HG03457 (cell line): ENCODE results near the gene ACTL9.
"Not testable (repeated sequence)": the region's sequence is repeated elsewhere in the genome, so short reads cannot be mapped to it uniquely, and the experiment has no call there.

ENCODE experiments used
- ATAC-seq: cut with Tn5 transposase; IDR thresholded peaks from one replicate; pipeline ENCODE4 v1.9.1; 2021; ENCODE audit warnings: moderate number of reproducible peaks; ENCODE audit not compliant: unreplicated experiment

ACTL9 gene, protein sequence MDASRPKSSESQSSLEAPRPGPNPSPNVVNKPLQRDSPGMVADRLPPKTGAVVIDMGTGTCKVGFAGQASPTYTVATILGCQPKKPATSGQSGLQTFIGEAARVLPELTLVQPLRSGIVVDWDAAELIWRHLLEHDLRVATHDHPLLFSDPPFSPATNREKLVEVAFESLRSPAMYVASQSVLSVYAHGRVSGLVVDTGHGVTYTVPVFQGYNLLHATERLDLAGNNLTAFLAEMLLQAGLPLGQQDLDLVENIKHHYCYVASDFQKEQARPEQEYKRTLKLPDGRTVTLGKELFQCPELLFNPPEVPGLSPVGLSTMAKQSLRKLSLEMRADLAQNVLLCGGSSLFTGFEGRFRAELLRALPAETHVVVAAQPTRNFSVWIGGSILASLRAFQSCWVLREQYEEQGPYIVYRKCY

DNA sequence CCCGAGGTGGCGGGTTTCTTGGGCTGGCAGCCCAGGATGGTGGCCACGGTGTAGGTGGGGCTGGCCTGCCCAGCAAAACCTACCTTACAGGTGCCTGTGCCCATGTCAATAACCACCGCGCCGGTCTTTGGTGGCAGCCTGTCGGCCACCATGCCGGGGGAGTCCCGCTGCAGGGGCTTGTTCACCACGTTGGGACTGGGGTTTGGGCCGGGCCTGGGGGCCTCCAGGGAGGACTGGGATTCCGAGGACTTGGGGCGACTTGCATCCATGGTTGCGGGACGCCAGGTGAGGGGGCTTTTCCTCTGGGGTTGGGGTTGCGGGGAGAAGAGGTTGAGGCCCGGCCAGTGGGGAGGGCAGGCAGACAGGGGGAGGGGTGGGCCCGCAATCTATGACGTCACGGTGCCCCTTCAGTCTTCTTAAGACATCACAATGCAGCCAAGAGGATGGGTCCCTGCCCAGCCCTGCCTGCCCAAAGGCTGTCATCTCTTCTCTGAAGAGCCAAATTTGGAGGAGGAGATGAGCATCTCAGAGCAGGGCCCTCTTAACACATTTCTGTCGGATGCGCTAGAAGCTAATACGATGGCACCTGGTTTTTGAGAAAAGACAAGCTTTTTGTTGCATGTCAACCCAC is at the start of gene ACTL9:
ACTL9 (minus strand) TSS at position 363 of the 631 bp plus-strand sequence; CDS start at position 269, 94 bp downstream.
- ATAC-seq, result no peak

DNA sequence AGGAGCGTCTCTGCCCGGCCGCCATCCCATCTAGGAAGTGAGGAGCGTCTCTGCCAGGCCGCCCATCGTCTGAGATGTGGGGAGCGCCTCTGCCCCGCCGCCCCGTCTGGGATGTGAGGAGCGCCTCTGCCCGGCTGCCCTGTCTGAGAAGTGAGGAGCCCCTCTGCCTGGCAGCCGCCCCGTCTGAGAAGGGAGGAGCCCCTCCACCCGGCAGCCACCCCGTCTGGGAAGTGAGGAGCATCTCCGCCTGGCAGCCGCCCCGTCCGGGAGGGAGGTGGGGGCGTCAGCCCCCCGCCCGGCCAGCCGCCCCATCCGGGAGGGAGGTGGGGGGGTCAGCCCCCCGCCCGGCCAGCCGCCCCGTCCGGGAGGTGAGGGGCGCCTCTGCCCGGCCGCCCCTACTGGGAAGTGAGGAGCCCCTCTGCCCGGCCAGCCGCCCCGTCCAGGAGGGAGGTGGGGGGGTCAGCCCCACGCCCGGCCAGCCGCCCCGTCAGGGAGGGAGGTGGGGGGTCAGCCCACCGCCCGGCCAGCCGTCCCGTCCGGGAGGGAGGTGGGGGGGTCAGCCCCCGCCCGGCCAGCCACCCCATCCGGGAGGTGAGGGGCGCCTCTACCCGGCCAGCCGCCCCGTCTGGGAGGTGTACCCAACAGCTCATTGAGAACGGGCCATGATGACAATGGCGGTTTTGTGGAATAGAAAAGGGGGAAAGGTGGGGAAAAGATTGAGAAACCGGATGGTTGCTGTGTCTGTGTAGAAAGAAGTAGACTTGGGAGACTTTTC is 40.9 kb upstream of the ACTL9 start:
- ATAC-seq, result not testable (repeated sequence)

DNA sequence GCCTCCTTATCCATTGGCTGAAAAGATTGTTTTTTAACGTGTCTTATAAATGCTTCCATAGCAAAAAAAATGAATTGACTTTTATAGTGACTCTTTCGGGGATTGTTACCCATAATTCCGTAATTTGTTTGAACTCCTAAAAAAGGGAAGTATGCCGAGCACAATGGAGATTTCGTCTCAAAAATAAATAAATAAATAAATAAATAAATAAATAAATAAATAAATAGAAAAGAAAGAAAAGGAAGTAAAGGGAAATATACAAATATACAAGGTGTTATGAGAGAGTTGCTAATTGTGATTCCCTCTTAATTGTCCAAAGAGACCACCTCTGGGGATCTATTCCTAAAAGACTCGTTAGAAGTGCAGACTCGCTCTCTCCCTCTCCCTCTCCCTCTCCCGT is 39.8 kb upstream of the ACTL9 start:
- no peak for ATAC-seq

DNA sequence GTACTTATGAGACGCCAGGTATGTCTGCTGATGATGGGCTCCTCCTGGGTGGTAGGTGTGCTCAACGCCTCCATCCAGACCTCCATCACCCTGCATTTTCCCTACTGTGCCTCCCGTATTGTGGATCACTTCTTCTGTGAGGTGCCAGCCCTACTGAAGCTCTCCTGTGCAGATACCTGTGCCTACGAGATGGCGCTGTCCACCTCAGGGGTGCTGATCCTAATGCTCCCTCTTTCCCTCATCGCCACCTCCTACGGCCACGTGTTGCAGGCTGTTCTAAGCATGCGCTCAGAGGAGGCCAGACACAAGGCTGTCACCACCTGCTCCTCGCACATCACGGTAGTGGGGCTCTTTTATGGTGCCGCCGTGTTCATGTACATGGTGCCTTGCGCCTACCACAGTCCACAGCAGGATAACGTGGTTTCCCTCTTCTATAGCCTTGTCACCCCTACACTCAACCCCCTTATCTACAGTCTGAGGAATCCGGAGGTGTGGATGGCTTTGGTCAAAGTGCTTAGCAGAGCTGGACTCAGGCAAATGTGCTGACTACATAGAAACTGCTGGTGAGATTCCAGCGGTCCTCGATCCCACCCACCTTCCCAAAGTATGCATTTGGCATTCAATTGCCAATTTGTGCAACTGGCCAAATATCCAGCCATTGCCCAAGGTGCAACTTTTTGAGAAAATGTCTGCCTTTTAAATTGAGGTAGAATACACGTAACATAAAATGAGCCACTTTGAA is 33.0 kb upstream of the ACTL9 start:
- no peak for ATAC-seq

DNA sequence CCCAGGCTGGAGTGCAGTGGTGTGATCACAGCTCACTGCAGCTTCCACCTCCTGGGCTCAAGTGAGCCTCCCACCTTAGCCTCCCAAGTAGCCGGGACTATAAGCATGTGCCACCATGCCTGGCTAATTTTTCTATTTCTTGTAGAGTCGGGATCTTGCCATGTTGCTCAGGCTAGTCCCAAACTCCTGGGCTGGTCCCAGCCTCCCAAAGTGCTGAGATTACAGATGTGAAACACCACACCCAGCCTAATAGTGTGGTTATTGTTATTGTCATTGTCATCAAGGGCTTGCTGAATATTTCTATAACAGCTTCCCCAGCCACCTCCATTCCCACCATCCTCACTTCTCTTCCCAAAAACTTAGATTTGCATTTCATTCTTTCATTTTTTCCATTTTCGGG is 25.7 kb upstream of the ACTL9 start:
- ATAC-seq, result no peak

DNA sequence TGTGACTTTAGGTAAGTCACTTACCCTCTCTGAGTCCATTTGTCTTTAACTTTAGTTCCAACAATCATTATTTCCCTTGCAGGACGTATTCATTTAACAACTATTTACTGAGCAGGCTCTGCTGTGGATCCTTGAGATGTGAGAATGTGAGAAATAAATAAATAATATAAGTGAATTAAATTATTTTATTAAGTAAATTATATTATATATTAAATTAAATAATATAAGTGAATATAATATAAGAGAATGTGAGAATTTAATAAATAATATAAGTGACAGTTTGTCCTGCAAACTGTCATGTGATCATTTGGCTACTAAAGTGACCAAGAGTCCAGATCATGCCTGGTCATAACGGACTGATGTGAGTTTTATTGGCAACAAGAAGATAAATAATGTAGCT is 23.4 kb upstream of the ACTL9 start:
- ATAC-seq, result no peak

DNA sequence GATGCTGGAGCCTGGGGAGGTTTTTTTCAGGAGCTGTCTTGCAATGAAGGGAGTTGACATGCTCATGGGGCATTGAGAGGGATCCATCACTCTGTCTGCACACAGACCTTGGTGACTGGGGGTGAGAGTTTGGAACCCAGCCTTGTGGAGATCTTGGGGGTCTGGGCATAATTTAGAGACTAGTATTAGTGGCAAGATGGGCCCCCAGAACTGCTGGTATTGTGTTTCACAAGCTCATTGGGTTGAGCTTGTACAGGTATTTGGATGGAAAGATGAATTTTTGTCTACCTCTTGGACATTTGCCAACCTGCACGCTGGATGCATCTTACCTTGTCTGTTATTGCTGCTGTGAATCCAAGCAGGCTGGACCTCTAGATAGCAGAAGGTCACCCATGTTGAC is 22.7 kb upstream of the ACTL9 start, which contains the start of gene OR2Z1:
OR2Z1 (plus strand) TSS at position 301 of the 400 bp plus-strand sequence. CDS start 9,395 bp downstream, outside the sequence.
- ATAC-seq, result no peak

DNA sequence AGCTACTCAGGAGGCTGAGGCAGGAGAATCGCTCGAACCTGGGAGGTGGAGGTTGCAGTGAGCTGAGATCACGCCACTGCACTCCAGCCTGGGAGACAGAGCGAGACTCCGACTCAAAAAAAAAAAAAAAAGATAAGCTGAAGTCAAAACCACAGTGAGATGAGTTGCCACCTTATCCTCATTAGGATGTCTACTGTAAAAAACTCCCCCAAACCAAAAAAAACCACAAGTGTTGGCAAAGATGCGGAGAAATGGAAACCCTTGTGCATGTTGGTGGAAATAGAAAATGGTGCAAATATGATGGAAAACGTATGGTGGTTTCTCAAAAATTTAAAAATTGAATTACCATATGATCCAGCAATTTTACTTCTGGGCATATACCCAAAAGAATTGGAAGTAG is 11.7 kb upstream of the ACTL9 start:
- ATAC-seq, result not testable (repeated sequence)

DNA sequence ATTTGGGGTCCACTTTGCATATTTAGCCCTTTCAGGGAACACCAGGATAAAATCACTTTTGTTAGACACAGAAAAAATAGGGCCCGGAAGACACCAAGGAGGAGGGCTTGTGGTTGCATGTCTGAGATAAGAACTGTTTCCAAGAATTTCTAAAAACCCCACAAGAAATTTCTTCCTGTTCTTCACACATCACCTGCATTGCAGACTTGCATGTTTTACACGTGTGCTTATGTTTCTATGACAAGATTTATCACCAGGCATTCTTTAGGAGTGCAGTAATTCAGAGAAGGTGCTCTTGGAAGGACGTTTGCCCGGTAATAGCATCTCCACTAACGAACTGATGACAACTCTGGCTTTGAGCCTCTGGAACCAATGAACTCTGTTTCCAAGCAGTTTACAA is 7.1 kb upstream of the ACTL9 start:
- no peak for ATAC-seq

DNA sequence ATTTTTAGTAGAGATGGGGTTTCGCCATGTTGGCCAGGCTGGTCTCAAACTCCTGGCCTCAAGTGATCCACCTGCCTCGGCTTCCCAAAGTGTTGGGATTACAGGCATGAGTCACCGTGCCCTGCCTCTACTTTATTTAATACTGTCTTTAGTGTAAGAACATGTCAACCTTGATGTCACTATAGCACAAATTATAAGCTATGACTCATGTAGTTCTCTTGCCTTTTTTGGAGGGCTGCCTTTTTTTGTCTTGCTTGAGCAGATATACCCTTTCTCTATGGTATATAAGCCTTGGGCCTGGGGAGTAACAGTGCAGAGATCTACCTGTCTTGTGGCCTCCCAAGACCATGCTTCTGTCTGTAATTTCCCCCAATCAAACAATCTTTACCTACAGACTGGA is 6.7 kb upstream of the ACTL9 start:
- not testable (repeated sequence) for ATAC-seq

DNA sequence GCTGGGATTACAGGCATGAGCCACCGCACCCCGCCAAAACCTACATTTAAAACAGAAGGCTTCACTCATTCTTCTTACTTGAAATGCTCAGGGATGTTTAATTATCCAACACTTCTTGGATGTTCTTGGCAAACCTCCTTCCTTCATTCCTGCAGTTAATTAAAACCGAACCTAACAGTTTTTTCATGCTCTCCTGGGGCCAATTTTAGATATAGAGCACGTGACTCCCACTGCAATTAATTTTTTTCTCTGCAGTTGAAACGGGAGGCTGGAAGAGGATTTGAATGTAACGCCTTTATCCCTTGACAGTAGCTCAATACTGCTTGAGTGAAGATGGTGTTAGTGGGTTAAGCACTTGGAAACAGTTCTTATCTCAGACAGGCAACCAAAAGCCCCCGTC is 4.6 kb upstream of the ACTL9 start:
- ATAC-seq, result no peak

DNA sequence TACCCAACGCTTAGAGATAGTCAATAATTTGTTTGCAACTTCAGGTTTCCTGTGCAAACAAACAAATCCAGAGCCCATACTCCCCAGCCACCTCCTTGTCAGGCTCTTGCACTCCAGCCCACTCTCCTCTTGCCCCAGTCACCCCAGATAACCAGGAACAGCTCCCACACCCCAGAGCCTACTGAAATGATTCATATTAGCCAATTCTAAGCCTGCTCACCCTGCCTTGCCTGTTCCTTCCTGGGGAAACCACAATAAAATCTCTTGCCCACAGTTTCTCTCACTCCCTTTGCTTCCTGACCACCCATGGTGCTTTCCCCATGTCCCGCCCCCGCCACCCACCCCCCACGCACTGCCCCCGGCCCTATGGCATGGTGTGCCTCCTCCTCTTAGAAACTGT is 3.8 kb upstream of the ACTL9 start:
- ATAC-seq, result no peak

DNA sequence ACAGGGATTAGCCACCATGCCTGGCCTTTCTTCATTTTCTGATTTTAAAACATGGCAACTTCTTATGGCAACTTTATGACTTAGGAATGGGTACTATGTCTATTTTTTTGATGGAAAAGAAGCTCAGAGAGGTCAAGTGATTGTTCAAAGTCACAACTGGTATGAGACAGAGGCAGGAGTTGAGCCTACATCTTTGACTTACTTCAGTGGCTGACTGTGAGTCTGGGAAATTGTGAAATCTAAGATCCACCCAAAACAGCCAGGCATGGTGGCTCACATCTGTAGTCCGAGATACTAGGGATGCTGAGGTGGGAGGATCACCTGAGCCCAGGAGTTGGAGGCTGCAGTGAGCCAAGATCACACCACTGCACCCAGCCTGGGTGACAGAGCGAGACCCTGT is 2.4 kb upstream of the ACTL9 start:
- no peak for ATAC-seq

DNA sequence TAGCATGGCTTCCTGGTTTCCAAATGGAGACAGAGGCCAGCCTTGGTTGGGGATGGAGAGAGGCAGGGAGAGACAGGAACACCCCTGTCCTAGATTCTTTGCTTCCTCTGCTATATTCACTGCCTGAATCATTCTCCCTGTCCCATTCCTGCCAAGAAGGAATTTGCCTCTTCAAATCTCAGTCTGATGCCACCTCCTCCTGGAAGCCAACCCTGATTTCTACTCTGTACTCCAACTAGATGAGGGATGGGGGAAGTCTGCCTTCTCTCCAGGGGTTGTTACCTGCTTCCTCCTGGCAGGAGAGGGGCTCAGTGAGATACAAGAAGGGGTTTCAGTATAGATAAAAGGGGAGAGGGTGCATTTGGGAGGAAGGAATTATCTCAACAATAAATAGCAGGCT is 1.3 kb upstream of the ACTL9 start:
- no peak for ATAC-seq

DNA sequence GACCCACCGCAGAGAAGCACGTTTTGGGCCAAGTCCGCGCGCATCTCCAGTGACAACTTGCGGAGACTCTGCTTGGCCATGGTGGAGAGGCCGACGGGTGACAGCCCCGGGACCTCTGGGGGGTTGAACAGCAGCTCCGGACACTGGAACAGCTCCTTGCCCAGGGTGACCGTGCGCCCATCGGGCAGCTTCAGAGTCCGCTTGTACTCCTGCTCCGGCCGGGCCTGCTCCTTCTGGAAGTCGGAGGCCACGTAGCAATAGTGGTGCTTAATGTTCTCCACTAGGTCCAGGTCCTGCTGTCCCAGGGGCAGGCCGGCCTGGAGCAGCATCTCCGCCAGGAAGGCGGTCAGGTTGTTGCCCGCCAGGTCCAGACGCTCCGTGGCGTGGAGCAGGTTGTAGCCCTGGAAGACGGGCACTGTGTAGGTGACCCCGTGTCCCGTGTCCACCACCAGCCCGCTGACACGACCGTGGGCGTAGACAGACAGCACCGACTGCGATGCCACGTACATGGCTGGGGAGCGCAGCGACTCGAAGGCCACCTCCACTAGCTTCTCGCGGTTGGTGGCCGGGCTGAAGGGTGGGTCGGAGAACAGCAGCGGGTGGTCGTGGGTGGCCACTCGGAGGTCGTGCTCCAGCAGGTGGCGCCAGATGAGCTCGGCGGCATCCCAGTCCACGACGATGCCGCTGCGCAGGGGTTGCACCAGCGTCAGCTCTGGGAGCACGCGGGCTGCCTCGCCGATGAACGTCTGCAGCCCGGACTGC is 743 bp downstream of the ACTL9 start:
- no peak for ATAC-seq

DNA sequence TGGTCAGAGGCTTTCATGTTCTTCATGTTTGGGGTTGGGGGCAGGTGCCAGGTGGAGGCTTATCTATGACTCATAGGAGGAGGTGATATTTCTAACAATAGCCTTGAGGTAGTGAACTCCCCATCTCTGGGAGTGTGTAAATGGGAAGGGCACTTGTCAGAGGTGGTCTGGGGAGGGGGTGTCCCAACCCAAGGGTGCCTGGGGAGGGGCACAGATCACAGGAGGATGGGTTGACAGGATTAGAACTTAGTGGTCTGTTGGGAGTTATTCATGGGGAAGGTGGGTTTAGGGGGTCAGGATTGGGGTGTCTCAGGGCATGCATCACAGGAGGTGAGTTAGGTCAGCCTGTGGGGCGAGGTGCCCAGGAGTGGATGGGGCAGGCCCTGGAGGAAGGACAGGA is 1.6 kb downstream of the ACTL9 start:
- no peak for ATAC-seq

DNA sequence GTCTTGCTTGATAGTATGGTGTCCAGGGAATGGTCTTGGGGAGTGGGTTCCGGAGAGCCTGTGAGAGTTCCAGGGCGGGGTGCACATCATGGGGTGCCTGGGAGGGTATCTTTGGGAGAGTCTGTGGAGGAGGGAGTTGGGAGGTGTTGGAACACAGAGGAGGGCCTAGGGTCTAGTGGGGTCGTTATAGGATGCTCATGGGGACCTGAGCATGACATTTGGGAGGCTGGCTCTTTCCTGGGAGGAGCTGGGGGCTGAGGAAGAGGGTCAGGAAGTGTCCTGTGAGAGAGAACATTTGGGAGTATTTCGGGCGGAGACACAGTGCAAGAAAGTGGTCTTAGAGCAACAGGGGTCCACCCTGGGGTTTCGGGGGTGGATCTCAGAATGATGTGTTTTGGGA is 2.7 kb downstream of the ACTL9 start:
- ATAC-seq, result no peak

DNA sequence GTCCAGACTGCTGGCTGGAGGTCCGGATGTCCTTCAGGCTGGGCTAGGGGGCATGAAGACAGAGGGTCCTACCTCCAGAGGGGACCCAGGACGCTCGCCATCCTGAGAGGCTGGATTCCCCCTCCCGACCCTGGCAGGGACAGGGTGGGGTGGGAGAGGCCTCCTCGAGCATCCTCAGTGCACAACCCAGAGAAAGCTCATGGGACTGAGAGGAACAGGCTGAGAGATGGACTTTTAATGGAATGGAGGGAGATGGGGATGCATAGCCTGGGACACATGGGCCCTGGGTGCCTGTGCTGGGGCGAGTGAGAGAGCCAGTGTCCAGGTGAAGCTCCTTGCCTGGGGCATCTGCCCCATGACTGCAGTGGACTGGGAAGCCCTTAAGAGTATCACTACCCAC is 3.1 kb downstream of the ACTL9 start:
- ATAC-seq, result no peak

DNA sequence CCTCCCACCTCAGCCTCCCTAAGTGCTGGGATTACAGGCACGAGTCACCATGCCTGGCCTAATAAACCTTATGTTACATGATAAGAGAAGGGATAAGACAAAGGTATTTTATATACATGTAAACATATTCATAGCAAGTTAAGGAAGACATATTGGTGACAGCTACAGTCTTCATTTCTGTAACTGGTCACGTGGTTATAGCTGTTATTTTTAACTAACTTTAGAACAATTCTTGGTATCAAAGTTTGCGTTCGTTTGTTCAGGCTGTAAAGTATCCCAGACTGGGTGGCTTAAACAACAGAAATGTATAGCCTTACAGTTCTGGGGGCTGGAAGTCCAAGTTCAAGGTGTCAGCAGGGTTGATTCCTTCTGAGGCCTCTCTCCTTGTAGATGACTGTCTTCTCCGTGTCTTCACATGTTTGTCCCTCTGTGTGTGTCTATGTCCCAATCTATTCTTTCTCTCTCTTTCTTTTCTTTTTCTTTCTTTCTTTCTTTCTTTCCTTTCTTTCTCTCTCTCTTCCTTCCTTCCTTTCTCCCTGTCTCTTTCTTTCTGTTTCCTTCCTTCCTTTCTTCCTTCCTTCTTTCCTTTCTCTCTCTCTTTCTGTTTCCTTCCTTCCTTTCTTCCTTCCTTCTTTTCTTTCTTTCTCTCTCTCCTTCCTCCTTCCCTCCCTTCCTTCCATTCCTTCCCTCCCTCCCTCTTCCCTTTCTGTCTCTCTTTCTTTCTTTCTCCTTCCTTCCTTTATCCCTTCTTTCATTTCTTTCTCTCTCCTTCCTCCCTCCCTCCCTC is 7.6 kb downstream of the ACTL9 start:
- ATAC-seq, result no peak
